ENCODE results near the gene USP10.
A peak's percentile ranks its signal among the peaks of the same experiment; 100 is the strongest.

Gene USP10

GRCh38 chr16:84803146-84803545 lies 103.3 kb downstream of the USP10 start:
- DNase-seq (ENCODE audit: low spot score), result no peak

- DNase-seq (ENCODE audit: low spot score), result no peak
These were observed 104.5 kb downstream of the USP10 start for GRCh38 chr16:84804326-84804725.

- no peak for DNase-seq (ENCODE audit: low spot score)
These were observed 106.6 kb downstream of the USP10 start for GRCh38 chr16:84806256-84806889.

DNA sequence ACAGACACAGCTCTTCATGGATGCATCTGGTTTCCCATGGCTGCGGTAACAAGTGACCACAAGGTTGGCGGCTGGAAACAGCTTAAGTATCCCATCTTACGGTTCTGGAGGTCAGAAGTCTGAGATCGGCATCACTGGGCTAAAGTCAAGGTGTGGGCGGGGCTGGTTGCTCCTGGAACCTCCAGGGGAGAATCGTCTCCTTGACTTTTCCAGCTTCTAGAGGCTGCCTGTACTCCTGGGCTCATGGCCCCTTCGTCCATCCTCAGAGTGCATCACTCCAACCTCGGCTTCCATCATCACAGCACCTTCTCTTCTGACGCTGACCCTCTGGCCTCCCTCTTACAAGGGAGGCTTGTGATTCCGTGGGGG lies 107.1 kb downstream of the USP10 start:
- no peak for DNase-seq (ENCODE audit: low spot score)

DNA sequence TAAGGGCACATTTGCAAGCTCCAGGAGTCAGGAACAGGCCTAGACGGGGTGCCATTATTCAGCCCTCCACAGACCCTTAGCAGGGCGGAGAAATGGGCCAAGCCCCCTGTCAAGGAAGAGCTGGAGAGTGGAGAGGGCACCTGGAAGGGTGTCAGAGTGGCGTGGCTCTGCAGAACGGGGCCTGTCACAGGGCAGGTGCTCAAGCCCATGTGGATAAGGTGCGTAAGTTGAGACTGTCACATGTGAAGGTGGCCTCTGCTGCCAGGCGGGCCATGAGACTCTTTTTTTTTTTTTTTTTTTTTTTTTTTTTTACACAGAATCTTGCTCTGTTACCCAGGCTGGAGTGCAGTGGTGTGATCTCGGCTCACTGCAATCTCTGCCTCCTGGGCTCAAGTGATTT lies 108.0 kb downstream of the USP10 start:
- no peak for DNase-seq (ENCODE audit: low spot score)

- no peak for DNase-seq (ENCODE audit: low spot score)
These were observed 109.0 kb downstream of the USP10 start for GRCh38 chr16:84808826-84809225.

GRCh38 chr16:84810518-84811273 lies 110.9 kb downstream of the USP10 start:
- no peak for DNase-seq (ENCODE audit: low spot score)

GRCh38 chr16:84811529-84811928 lies 111.7 kb downstream of the USP10 start:
- no peak for DNase-seq (ENCODE audit: low spot score)

GRCh38 chr16:84813141-84813934 lies 113.5 kb downstream of the USP10 start:
- no peak for DNase-seq (ENCODE audit: low spot score)

DNA sequence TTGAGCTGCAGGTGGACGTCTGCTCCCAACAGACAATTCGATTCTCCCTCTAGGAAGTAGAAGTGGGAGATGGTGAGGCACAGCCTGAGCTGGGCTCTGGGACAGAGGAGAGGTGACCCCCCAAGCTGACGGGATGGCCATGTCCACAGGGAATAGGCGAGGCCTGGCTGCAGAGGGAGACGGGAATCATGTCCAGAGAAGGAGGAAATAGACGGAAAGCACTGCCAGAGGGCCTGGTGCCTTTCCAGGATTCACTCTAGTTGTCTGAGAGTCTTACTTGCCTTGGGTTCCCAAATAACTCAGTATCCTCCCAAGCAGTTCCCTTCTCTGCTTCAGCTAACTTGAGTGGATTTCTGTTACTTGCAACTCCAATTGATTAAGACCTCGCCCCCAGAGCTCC lies 115.7 kb downstream of the USP10 start:
- no peak for DNase-seq (ENCODE audit: low spot score)

DNA sequence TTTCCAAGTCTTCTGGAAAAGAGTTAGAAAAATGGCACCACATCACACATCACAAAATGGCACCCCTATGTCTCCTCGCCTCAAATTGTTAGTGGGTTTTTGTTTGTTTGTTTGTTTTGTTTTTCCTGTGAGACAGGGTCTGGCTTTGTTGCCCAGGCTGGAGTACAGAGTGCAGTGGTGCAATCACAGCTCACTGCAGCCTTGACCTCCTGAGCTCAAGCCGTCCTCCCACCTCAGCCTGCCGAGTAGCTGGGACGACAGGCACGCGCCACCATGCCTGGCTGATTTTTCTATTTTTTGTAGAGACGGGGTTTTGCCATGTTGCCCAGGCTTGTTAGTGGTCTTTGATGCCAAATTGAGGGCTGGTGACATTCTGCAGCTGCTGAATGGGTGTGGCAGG lies 116.2 kb downstream of the USP10 start:
- no peak for DNase-seq (ENCODE audit: low spot score)

- DNase-seq (ENCODE audit: low spot score), result no peak
These were observed 116.7 kb downstream of the USP10 start for GRCh38 chr16:84816485-84816884.

GRCh38 chr16:84817206-84817605 lies 117.4 kb downstream of the USP10 start:
- no peak for DNase-seq (ENCODE audit: low spot score)

DNA sequence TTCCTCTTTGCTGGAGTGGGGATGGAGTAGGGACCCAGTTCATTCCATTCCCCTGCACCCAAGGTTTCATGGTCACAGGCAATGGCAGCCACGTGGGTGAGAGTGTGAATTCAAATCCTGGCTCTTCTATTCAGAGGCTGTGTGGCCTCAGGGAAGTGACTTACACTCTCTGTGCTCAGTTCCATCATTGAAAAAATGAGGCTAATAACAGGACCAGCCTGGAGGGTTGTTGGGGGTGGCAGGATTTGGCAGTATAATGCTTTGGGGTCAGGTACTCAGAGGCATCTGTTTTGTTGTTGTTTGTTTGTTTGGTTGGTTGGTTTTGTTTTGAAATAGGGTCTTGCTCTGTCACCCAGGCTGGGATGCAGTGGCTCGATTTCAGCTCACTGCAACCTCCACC lies 117.8 kb downstream of the USP10 start:
- DNase-seq (ENCODE audit: low spot score), result no peak

DNA sequence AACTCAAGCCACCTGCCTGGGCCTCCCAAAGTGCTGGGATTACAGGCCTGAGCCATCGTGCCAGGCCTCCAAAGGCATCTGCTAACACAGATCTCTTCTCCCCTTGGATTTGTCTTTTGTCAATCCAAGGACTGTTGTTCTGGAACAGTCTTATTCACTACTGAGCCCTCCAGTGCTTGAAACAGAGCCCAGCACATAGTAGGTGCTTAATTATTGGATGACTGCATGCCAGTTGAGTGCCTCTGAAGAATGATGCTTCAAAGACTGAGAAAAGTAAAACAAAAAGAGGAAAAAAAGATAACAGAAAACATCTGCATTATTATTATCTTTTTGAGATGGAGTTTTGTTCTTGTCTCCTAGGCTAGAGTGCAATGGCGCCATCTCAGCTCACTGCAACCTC lies 118.3 kb downstream of the USP10 start:
- no peak for DNase-seq (ENCODE audit: low spot score)

DNA sequence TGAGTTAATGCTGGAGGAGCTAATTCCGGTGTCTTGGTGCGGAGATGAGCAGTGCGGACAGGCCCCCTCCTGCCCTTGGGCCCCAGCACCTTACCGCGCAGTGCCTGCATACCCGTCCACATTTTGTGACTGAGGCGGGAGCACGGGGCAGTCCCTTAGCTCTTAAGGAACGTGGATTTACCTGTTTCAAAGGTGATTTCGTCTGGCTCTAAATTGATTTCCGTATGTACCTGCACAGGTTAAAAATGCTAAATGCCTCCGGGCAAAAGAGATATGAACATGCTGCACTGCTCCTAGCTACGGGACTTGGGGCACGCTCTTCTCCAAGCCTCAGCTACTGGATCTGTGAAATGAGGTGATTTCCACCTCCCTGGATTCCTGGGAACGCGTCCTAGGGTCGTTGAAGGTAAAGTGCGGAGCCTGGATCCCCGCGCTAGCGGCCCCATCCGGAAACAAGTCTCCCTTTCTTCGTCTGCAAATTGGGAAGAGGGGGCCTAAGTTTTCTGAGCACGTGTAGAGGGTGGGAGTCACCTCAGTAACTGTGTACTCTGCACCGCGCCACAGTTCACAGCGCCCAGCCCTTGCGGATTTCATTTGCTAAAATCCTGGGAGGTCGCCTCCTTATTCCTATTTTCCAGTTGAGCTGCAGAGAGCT lies 119.3 kb downstream of the USP10 start:
- DNase-seq (ENCODE audit: low spot score), result no peak

GRCh38 chr16:84819644-84820304 lies 120.0 kb downstream of the USP10 start, which contains the start of gene CRISPLD2:
TSS of gene CRISPLD2 (plus strand) at chr16:84819985. CDS start at chr16:84838496, 18,511 bp downstream.
- DNase-seq (ENCODE audit: low spot score), result peak; percentile 64

GRCh38 chr16:84820305-84820684 lies 120.5 kb downstream of the USP10 start:
- no peak for DNase-seq (ENCODE audit: low spot score)

DNA sequence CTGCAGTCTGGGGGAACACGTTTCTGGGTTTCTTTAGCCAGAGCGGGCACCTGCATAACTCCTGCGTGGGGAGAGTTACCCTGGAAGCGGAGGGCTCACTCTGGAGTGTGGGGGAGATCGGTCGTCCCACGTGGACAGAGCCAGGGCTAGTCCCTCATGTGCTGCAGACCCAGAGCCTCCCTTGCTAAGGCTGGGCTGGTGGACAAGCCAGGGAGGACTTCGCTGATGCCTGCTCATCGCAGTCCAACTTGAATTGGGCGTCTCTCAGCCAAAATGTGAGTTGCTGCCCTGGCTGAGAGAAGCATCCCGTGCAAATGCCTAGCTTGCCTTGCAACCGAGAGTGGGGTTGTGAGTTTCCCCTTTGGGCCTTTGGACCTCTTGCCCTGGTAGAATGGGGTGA lies 121.0 kb downstream of the USP10 start:
- DNase-seq (ENCODE audit: low spot score), result no peak

- no peak for DNase-seq (ENCODE audit: low spot score)
These were observed 121.4 kb downstream of the USP10 start for GRCh38 chr16:84821179-84821578.

GRCh38 chr16:84821728-84822689 lies 122.2 kb downstream of the USP10 start:
- no peak for DNase-seq (ENCODE audit: low spot score)

All from NAMALWA (cell line).